GM21619 (cell line): ENCODE data around the gene RGS3.
A peak's percentile ranks its signal among the peaks of the same experiment; 100 is the strongest.

Source experiments
- ATAC-seq: cut with Tn5 transposase; IDR thresholded peaks from one replicate; pipeline ENCODE4 v1.9.1; 2021; ENCODE audit not compliant: unreplicated experiment

Gene RGS3

GRCh38 chr9:113511047-113511521 is 47.6 kb downstream of the RGS3 start:
- ATAC-seq, result no peak

GRCh38 chr9:113511856-113512761 is 48.6 kb downstream of the RGS3 start:
- ATAC-seq, result peak; percentile 46

GRCh38 chr9:113513111-113513510 is 49.6 kb downstream of the RGS3 start:
- no peak for ATAC-seq

- no peak for ATAC-seq
Observed at GRCh38 chr9:113513536-113513935, 50.0 kb downstream of the RGS3 start.

- no peak for ATAC-seq
Observed at GRCh38 chr9:113514061-113514460, 50.5 kb downstream of the RGS3 start.

GRCh38 chr9:113514748-113515147 is 51.2 kb downstream of the RGS3 start:
- ATAC-seq, result no peak

- ATAC-seq, result no peak
Observed at GRCh38 chr9:113515862-113516261, 52.3 kb downstream of the RGS3 start.

- peak; percentile 90 for ATAC-seq
Observed at GRCh38 chr9:113516840-113517577, 53.5 kb downstream of the RGS3 start.

GRCh38 chr9:113519426-113520108 is 56.0 kb downstream of the RGS3 start:
- ATAC-seq, result no peak

GRCh38 chr9:113520109-113520642 is 56.6 kb downstream of the RGS3 start:
- ATAC-seq, result no peak

- ATAC-seq, result no peak
Observed at GRCh38 chr9:113521693-113522255, 58.2 kb downstream of the RGS3 start.

GRCh38 chr9:113522419-113522818 is 58.9 kb downstream of the RGS3 start:
- ATAC-seq, result no peak

- ATAC-seq, result no peak
Observed at GRCh38 chr9:113522858-113523257, 59.3 kb downstream of the RGS3 start.

GRCh38 chr9:113523421-113524141 is 60.1 kb downstream of the RGS3 start:
- peak; percentile 78 for ATAC-seq

GRCh38 chr9:113524468-113524867 is 60.9 kb downstream of the RGS3 start:
- no peak for ATAC-seq

GRCh38 chr9:113525205-113525604 is 61.7 kb downstream of the RGS3 start:
- no peak for ATAC-seq

- no peak for ATAC-seq
Observed at GRCh38 chr9:113525831-113526230, 62.3 kb downstream of the RGS3 start.

GRCh38 chr9:113526231-113526746 is 62.8 kb downstream of the RGS3 start:
- ATAC-seq, result no peak

GRCh38 chr9:113526841-113527240 is 63.3 kb downstream of the RGS3 start:
- no peak for ATAC-seq

- no peak for ATAC-seq
Observed at GRCh38 chr9:113528088-113528487, 64.6 kb downstream of the RGS3 start.
